CD8-positive, alpha-beta memory T cell (primary cell): ENCODE data around the gene ECI2. TPM values are rescaled to one million over a fixed set of nuclear protein-coding genes. Genes with fewer than 3 reads are reported as not detected.
"Not testable (repeated sequence)": the region's sequence is repeated elsewhere in the genome, so short reads cannot be mapped to it uniquely, and the experiment has no call there.

Source experiments
- CTCF ChIA-PET: fragments of 350-600 bp; sonication (Branson Sonifier 250); formaldehyde crosslinking; loops from one replicate; lab custom pipeline; 2021; ENCODE audit warnings: antibody characterized with exemption; lab: Charles Lee
- POLR2A ChIA-PET: fragments of 350-600 bp; sonication (Branson Sonifier 250); formaldehyde crosslinking; loops from one replicate; lab custom pipeline; 2021; ENCODE audit warnings: antibody characterized with exemption; lab: Charles Lee
- DNase-seq, 5 donors: peaks; one replicate each; pipeline versions ENCODE4 v3.0.0 to v3.0.0-alpha.2; 2020 to 2022; ENCODE audit warnings: mixed read lengths in 1 of 5
- H3K27ac ChIP-seq: one replicate; pipeline ENCODE4 v1.7.0; 2013; ENCODE audit warnings: low read depth, mild to moderate bottlenecking, low read length, moderate library complexity
- H3K27me3 ChIP-seq: 2 replicates; pipeline ENCODE4 v1.7.0; 2013; ENCODE audit warnings: low read length, mild to moderate bottlenecking; ENCODE audit not compliant: insufficient read depth, poor library complexity, severe bottlenecking
- H3K36me3 ChIP-seq: 2 replicates; pipeline ENCODE4 v1.7.0; 2013; ENCODE audit warnings: mild to moderate bottlenecking, low read length, moderate library complexity; ENCODE audit not compliant: insufficient read depth
- H3K4me1 ChIP-seq: 2 replicates; pipeline ENCODE4 v1.7.0; 2013; ENCODE audit warnings: mild to moderate bottlenecking, low read length, moderate library complexity; ENCODE audit not compliant: insufficient read depth
- H3K4me3 ChIP-seq: 2 replicates; pipeline ENCODE4 v1.7.0; 2013; ENCODE audit warnings: mild to moderate bottlenecking, low read length
- H3K9me3 ChIP-seq: 2 replicates; pipeline ENCODE4 v1.7.0; 2013; ENCODE audit warnings: mild to moderate bottlenecking, low read length
- H3K27ac Mint-ChIP-seq, 8 donors: one replicate each; pipeline ENCODE4 v1.8.0; 2020 to 2021; ENCODE audit warnings: mixed read lengths in 8 of 8, mild to moderate bottlenecking in 6 of 8, inconsistent platforms in 3 of 8, moderate library complexity in 3 of 8
- H3K27me3 Mint-ChIP-seq, 2 donors: one replicate each; pipeline ENCODE4 v1.8.0; 2020 to 2021; ENCODE audit warnings: mixed read lengths in 2 of 2, mild to moderate bottlenecking in 1 of 2, moderate library complexity in 1 of 2
- H3K36me3 Mint-ChIP-seq, 3 donors: one replicate each; pipeline ENCODE4 v1.8.0; 2020 to 2021; ENCODE audit warnings: mixed read lengths in 3 of 3, inconsistent platforms in 1 of 3, mild to moderate bottlenecking in 1 of 3
- H3K4me1 Mint-ChIP-seq, 3 donors: one replicate each; pipeline ENCODE4 v1.8.0; 2020 to 2021; ENCODE audit warnings: mixed read lengths in 3 of 3, inconsistent platforms in 1 of 3, mild to moderate bottlenecking in 1 of 3
- H3K4me3 Mint-ChIP-seq, 7 donors: one replicate each; pipeline ENCODE4 v1.8.0; 2020 to 2021; ENCODE audit warnings: mixed read lengths in 7 of 7, mild to moderate bottlenecking in 6 of 7, moderate library complexity in 4 of 7, inconsistent platforms in 2 of 7
- H3K9me3 Mint-ChIP-seq, 5 donors: one replicate each; pipeline ENCODE4 v1.8.0; 2020 to 2022; ENCODE audit warnings: mixed read lengths in 5 of 5, mild to moderate bottlenecking in 3 of 5, moderate library complexity in 2 of 5, inconsistent platforms in 1 of 5
- polyA plus RNA-seq: library from polyadenylated mRNA; unstranded; fragments of 300-500 nt; fragmentation: Illumina TruSeq; gene quantifications from one replicate; pipeline ENCODE4 v1.2.3, GENCODE V29; 2021
- total RNA-seq, 2 experiments: library from RNA; stranded (reverse); gene quantifications; one replicate each; pipeline ENCODE4 v1.2.3, GENCODE V29; 2021

The ECI2 gene
- total and polyA plus RNA-seq, 3 experiments from 2014 or later: 28.7 to 84.3 (median 29.5) TPM

DNA sequence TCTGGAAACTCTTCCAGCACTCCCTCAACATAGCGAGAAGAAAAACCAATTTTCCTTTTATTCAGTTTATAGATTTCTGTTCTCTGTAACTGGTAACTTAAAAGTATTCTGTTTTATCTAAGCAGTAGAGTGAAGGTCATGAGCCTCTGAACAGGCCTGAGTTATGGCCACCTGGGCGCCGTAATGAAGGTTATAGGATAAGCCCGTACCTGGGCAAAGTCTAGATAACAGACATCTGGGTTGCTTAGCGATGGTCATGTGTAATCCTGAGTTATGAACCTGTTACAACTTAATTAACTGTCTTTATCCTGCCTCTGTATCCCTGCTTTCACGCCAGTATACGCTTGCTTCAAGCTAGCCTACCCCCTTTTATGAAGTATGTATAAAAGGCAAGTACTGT, 43.4 kb downstream of the ECI2 start:
- POLR2A ChIA-PET: no interaction called here
- Histone ChIP-seq H3K4me3 (no peak overlapping the region), H3K27me3 (no peaks in the 10 kb centered on the region), H3K9me3 (no peaks in the 10 kb centered on the region), H3K4me1 (no peaks in the 10 kb centered on the region), H3K27ac (no peak overlapping the region), H3K36me3 (no peaks in the 10 kb centered on the region)
- Mint-ChIP-seq H3K36me3 (no peaks in the 10 kb centered on the region), H3K27ac (no peak overlapping the region), H3K27me3 (peaks cover 3 to 6% of the 10 kb centered on the region in 2 donors), H3K4me3 (no peak overlapping the region), H3K4me1 (no peaks in the 10 kb centered on the region), H3K9me3 (no peaks in the 10 kb centered on the region)
- no peak for DNase-seq
- CTCF ChIA-PET: no interaction called here

DNA sequence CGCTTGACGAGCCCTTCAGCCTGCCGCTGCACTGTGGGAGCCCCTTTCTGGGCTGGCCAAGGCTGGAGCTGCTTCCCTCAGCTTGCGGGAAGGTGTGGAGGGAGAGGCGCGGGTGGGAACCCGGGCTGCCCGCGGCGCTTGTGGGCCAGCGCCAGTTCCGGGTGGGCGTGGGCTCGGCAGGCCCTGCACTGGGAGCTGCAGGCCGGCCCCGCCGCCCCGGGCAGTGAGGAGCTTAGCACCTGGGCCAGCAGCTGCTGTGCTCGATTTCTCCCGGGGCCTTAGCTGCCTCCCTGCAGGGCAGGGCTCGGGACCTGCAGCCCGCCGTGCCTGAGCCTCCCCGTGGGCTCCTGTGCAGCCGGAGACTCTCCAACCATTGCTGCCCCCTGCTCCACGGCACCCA, 45.3 kb downstream of the ECI2 start:
- H3K9me3 Mint-ChIP-seq, H3K4me3 ChIP-seq, POLR2A ChIA-PET, H3K27ac ChIP-seq, H3K36me3 Mint-ChIP-seq, H3K4me1 ChIP-seq, H3K27ac Mint-ChIP-seq, H3K9me3 ChIP-seq, CTCF ChIA-PET, H3K4me3 Mint-ChIP-seq, H3K4me1 Mint-ChIP-seq, H3K27me3 ChIP-seq, DNase-seq, H3K36me3 ChIP-seq, H3K27me3 Mint-ChIP-seq: not testable (repeated sequence)

DNA sequence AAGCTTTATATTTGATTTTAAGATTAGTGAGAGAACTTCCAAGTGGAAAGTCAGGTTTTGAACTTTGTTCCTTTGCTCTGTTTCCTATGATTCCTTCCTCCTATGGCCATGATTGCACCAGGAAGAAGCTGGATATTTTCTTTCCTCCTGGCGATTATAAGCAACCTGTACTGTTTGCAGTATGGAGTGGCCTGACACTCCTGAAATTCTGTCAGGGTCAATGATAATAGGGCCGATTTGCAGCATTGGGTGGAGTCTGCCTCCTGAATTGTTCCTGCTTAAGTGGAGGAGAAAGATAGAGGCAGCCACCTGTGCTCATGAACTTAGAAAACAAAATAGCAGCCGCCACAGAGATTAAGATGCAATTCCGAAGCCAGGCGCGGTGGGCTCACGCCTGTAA, 46.7 kb downstream of the ECI2 start:
- Mint-ChIP-seq H3K27ac (no peak overlapping the region), H3K4me1 (no peaks in the 10 kb centered on the region), H3K27me3 (peaks cover 6 to 7% of the 10 kb centered on the region in 2 donors), H3K36me3 (no peaks in the 10 kb centered on the region), H3K9me3 (no peaks in the 10 kb centered on the region), H3K4me3 (no peak overlapping the region)
- POLR2A ChIA-PET: no interaction called here
- Histone ChIP-seq H3K4me3 (no peak overlapping the region), H3K4me1 (no peaks in the 10 kb centered on the region), H3K27me3 (no peaks in the 10 kb centered on the region), H3K27ac (no peak overlapping the region), H3K36me3 (no peaks in the 10 kb centered on the region), H3K9me3 (no peaks in the 10 kb centered on the region)
- no peak for DNase-seq
- CTCF ChIA-PET: interaction anchor here (0.7 kb wide), 1 partner anchor 1803 kb away, joined by 3 read pairs; no protein-coding TSS in a partner anchor

DNA sequence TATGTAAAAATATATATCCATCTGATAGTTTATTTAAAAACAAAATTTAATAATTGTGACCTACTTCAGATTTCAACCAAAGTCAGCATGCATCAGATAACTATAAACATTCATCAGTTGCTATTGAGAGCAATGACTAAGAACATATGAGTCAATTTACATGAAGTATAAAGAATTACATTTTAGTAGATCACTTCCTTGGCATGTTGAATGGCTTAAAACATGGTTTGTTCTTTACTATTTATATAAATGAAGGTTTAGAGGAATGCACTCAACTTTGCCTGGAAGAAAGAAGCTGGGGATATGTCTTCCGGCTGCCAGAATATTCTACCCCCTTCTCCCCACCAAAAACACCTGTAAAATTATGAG, 50.1 kb downstream of the ECI2 start:
- Mint-ChIP-seq H3K9me3 (no peaks in the 10 kb centered on the region), H3K4me3 (no peak overlapping the region), H3K27ac (no peak overlapping the region), H3K4me1 (no peaks in the 10 kb centered on the region), H3K27me3 (peaks cover 7% of the 10 kb centered on the region in 2 donors), H3K36me3 (no peaks in the 10 kb centered on the region)
- H3K27ac ChIP-seq: no peak overlapping the region
- H3K4me1 ChIP-seq: no peaks in the 10 kb centered on the region
- H3K36me3 ChIP-seq: no peaks in the 10 kb centered on the region
- CTCF ChIA-PET: no interaction called here
- H3K9me3 ChIP-seq: no peaks in the 10 kb centered on the region
- H3K27me3 ChIP-seq: no peaks in the 10 kb centered on the region
- POLR2A ChIA-PET: no interaction called here
- no peak for DNase-seq
- H3K4me3 ChIP-seq: no peak overlapping the region

DNA sequence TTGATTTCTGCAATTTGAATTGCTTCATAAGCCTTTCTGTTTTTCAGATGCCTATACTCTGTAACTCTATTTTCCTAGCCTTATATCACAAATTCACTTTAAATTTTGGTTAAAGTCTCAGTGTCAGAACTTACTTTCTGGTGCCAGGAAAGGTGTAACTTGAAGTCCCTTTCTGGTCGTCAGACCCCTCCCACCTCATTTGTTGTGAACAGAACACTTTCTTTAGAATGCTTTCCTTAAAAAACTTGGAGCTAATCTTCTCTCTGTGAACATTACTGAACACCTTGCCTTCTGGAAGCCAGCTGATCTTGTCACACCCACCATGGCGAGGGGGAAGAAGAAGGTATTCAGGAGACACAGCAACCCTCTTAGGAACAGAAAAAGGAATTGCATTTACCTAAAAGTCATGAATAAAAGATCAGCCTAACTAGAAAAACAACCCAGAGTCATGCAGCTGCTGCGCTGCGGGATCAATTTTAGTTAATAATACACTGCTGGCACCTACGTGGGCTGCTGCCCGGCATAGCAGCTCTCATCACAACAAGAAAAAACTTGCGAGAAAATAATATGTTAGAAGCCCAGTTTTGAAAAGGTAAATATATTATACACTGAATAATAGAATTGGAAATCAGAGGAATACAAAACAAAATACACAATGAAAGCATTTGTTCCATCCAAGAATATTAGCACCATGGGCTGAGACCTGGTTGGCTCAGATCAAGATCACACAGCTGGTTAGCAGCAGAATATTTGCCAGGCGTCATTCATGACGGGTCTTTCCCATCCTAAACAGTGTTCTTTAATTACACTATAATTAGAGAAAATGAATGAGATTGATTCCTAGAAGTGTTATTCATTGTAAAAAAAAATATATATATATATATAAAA, 50.7 kb downstream of the ECI2 start:
- Histone ChIP-seq H3K27me3 (no peaks in the 10 kb centered on the region), H3K4me1 (no peaks in the 10 kb centered on the region), H3K9me3 (no peaks in the 10 kb centered on the region), H3K27ac (no peak overlapping the region), H3K36me3 (no peaks in the 10 kb centered on the region), H3K4me3 (no peak overlapping the region)
- no peaks in the 10 kb centered on the region for H3K36me3 Mint-ChIP-seq
- no peak overlapping the region for H3K27ac Mint-ChIP-seq
- CTCF ChIA-PET: no interaction called here
- peaks cover 7 to 12% of the 10 kb centered on the region in 2 donors for H3K27me3 Mint-ChIP-seq
- POLR2A ChIA-PET: no interaction called here
- H3K4me1 Mint-ChIP-seq: no peaks in the 10 kb centered on the region
- H3K9me3 Mint-ChIP-seq: no peaks in the 10 kb centered on the region
- no peak for DNase-seq
- no peak overlapping the region for H3K4me3 Mint-ChIP-seq

DNA sequence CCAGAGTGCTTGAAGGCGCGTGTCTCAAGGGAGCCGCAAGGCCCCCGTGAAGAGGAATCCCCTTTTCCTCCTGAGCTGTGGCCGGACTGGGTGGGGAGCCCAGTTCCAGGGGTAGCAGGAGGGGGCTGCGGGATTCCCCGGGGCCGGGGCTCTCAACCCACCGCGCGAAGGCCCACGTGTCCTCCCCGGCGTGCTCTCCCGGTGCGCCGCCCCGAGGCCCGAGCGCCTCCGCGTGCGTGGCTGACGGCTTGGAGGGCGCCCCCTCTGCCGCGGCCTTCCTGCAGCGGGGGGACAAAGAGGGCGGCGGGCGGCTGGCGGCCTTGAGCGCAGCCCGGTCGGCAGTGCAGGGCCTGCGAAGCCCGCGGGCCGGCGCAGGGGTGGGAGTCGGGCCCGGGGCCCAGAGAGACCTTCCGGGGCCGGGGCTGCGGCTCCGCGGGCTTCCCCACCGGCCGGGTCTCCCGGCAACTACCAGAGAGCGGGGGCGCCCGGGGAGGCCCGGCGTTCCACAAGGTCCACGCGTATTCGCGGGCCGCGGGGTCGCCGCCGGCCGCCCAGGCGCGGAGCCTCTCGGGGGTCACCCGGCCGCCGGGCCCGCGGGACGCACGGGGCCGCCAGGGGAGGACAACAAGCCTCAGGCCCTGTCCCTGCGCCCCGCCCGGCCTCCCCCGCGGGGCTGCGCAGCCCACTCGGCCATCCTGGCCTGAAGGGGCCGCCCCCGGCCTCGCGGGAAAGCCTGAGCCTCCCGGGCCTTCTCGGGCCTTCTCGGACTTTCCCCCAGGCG, 56.5 kb downstream of the ECI2 start, which contains the start of gene FAM217A:
FAM217A (minus strand) TSS at position 447 of the 781 bp plus-strand sequence. CDS start 1,723 bp downstream, outside the sequence.
- Histone ChIP-seq H3K36me3 (no peaks in the 10 kb centered on the region), H3K4me1 (no peaks in the 10 kb centered on the region), H3K27me3 (no peaks in the 10 kb centered on the region), H3K9me3 (no peaks in the 10 kb centered on the region), H3K27ac (no peak within 1 kb of the TSS), H3K4me3 (no peak within 1 kb of the TSS)
- Mint-ChIP-seq H3K9me3 (no peaks in the 10 kb centered on the region), H3K4me1 (no peaks in the 10 kb centered on the region), H3K27me3 (peaks cover 18 to 34% of the 10 kb centered on the region in 2 donors), H3K36me3 (peaks cover 0 to 7% (median 2%) of the 10 kb centered on the region in 3 donors), H3K27ac (no peak within 1 kb of the TSS), H3K4me3 (no peak within 1 kb of the TSS)
- ChIA-PET CTCF (no interaction called here), POLR2A (no interaction called here)
- DNase-seq: no peak

DNA sequence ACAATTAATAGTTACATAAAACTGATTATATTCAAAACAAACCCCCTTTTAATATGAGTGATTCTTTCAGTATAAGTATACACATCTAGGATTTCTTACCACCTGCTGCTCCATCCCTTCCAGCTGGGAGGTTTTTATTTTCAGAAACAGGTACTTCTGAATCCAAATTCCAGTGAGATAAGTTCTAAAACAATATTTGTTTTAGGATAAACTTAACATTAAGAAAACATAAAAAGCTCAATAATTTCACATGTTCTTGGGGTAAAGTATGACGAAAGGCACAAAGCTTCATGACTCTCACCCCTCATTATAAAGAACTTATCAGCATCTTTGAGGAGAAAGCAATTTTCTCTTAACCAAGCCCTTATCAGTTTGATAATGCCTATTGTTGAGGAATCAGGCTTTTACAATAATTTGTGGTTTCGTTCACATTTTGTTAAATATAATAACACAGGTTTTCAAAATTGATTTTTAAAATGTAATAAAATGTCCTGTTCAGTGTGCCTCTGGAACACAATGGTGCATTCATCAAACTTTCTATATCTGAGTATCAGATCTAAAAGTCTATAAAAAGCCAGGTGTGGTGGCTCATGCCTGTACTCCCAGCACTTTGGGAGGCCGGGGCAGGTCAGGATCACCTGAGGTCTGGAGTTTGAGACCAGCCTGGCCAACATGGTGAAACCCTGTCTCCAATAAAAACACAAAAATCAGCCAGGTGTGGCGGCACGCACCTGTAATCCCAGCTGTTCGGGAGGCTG, 60.7 kb downstream of the ECI2 start:
- Mint-ChIP-seq H3K4me3 (no peak overlapping the region), H3K27me3 (peaks cover 15 to 25% of the 10 kb centered on the region in 2 donors), H3K27ac (no peak overlapping the region), H3K9me3 (no peaks in the 10 kb centered on the region), H3K36me3 (peaks cover 0 to 7% (median 2%) of the 10 kb centered on the region in 3 donors), H3K4me1 (no peaks in the 10 kb centered on the region)
- Histone ChIP-seq H3K36me3 (no peaks in the 10 kb centered on the region), H3K27me3 (no peaks in the 10 kb centered on the region), H3K4me3 (no peak overlapping the region), H3K27ac (no peak overlapping the region), H3K4me1 (no peaks in the 10 kb centered on the region), H3K9me3 (no peaks in the 10 kb centered on the region)
- ChIA-PET CTCF (no interaction called here), POLR2A (no interaction called here)
- no peak for DNase-seq
